DMS153 treated with DMSO at 0.1 percent for 48 hours (cell line): ENCODE data around the gene EYA2.
"Not testable (repeated sequence)": the region's sequence is repeated elsewhere in the genome, so short reads cannot be mapped to it uniquely, and the experiment has no call there.

ENCODE experiments used
- DNase-seq: peaks from one replicate; lab custom pipeline; 2025; ENCODE audit not compliant: unreplicated experiment; lab: John Stamatoyannopoulos, UW

EYA2 gene

GRCh38 chr20:46894579-46894958 lies at the start of gene EYA2:
Gene EYA2, plus strand, starts transcription at chr20:46894843. Its CDS starts 95,168 bp downstream, at chr20:46990011.
- DNase-seq: no peak

GRCh38 chr20:46844965-46845364 lies 49.7 kb upstream of the EYA2 start:
- no peak for DNase-seq

GRCh38 chr20:46849269-46849668 lies 45.4 kb upstream of the EYA2 start:
- no peak for DNase-seq

GRCh38 chr20:46849751-46850150 lies 44.9 kb upstream of the EYA2 start:
- no peak for DNase-seq

- no peak for DNase-seq
Observed at GRCh38 chr20:46850416-46850815, 44.2 kb upstream of the EYA2 start.

GRCh38 chr20:46850896-46851295 lies 43.7 kb upstream of the EYA2 start:
- no peak for DNase-seq

- no peak for DNase-seq
Observed at GRCh38 chr20:46851746-46852145, 42.9 kb upstream of the EYA2 start.

GRCh38 chr20:46852313-46852712 lies 42.3 kb upstream of the EYA2 start:
- no peak for DNase-seq

GRCh38 chr20:46853926-46854325 lies 40.7 kb upstream of the EYA2 start:
- DNase-seq: no peak

- no peak for DNase-seq
Observed at GRCh38 chr20:46857061-46857831, 37.4 kb upstream of the EYA2 start.

- no peak for DNase-seq
Observed at GRCh38 chr20:46865824-46866223, 28.8 kb upstream of the EYA2 start.

GRCh38 chr20:46870041-46870440 lies 24.6 kb upstream of the EYA2 start:
- no peak for DNase-seq

GRCh38 chr20:46872328-46873211 lies 22.1 kb upstream of the EYA2 start:
- DNase-seq: no peak

GRCh38 chr20:46875059-46875458 lies 19.6 kb upstream of the EYA2 start:
- no peak for DNase-seq

GRCh38 chr20:46879386-46879785 lies 15.3 kb upstream of the EYA2 start:
- no peak for DNase-seq

- not testable (repeated sequence) for DNase-seq
Observed at GRCh38 chr20:46879963-46880362, 14.7 kb upstream of the EYA2 start.

GRCh38 chr20:46883892-46884291 lies 10.8 kb upstream of the EYA2 start:
- no peak for DNase-seq

- DNase-seq: no peak
Observed at GRCh38 chr20:46890682-46891081, 4.0 kb upstream of the EYA2 start.

- no peak for DNase-seq
Observed at GRCh38 chr20:46893051-46893450, 1.6 kb upstream of the EYA2 start.

- no peak for DNase-seq
Observed at GRCh38 chr20:46893877-46894578, 615 bp upstream of the EYA2 start.
